ENCODE data around the gene NFE2L3.
"Not testable (repeated sequence)": the region's sequence is repeated elsewhere in the genome, so short reads cannot be mapped to it uniquely, and the experiment has no call there.

NFE2L3 gene

GRCh38 chr7:26147646-26148306 is 4.2 kb upstream of the NFE2L3 start:
- DNase-seq: not testable (repeated sequence)

- DNase-seq: not testable (repeated sequence)
Measured at GRCh38 chr7:26148307-26148700, 3.7 kb upstream of the NFE2L3 start.

GRCh38 chr7:26149391-26149977 is 2.5 kb upstream of the NFE2L3 start:
- no peak for DNase-seq

- no peak for DNase-seq
Measured at GRCh38 chr7:26151096-26151495, 902 bp upstream of the NFE2L3 start.

GRCh38 chr7:26151650-26151952 is 397 bp upstream of the NFE2L3 start:
- no peak for DNase-seq

- not testable (repeated sequence) for DNase-seq
Measured at GRCh38 chr7:26152782-26153240, 813 bp downstream of the NFE2L3 start.

- no peak for DNase-seq
Measured at GRCh38 chr7:26153241-26153822, 1.3 kb downstream of the NFE2L3 start.

- no peak for DNase-seq
Measured at GRCh38 chr7:26153823-26154783, 2.1 kb downstream of the NFE2L3 start.

- DNase-seq: no peak
Measured at GRCh38 chr7:26155531-26156375, 3.8 kb downstream of the NFE2L3 start.

- no peak for DNase-seq
Measured at GRCh38 chr7:26156451-26157420, 4.7 kb downstream of the NFE2L3 start.

- DNase-seq: no peak
Measured at GRCh38 chr7:26157520-26158105, 5.6 kb downstream of the NFE2L3 start.

- DNase-seq: no peak
Measured at GRCh38 chr7:26159243-26159642, 7.2 kb downstream of the NFE2L3 start.

- no peak for DNase-seq
Measured at GRCh38 chr7:26160896-26161295, 8.9 kb downstream of the NFE2L3 start.

GRCh38 chr7:26162431-26162830 is 10.4 kb downstream of the NFE2L3 start:
- DNase-seq: no peak

GRCh38 chr7:26163804-26164203 is 11.8 kb downstream of the NFE2L3 start:
- not testable (repeated sequence) for DNase-seq

- no peak for DNase-seq
Measured at GRCh38 chr7:26165950-26166683, 14.1 kb downstream of the NFE2L3 start.

- DNase-seq: no peak
Measured at GRCh38 chr7:26166684-26167266, 14.8 kb downstream of the NFE2L3 start.

- DNase-seq: no peak
Measured at GRCh38 chr7:26167303-26167934, 15.4 kb downstream of the NFE2L3 start.

GRCh38 chr7:26168458-26169023 is 16.5 kb downstream of the NFE2L3 start:
- no peak for DNase-seq
